HFFc6 (cell line): ENCODE results near the gene PADI3. TPM values are rescaled to one million over a fixed set of nuclear protein-coding genes. Genes with fewer than 3 reads are reported as not detected.

Source experiments
- DNase-seq: peaks from one replicate; pipeline ENCODE4 v3.0.0-alpha.2; 2018
- H3K27ac Mint-ChIP-seq: 2 replicates; pipeline ENCODE4 v1.8.0; 2020; ENCODE audit warnings: mild to moderate bottlenecking, mixed read lengths
- H3K27me3 Mint-ChIP-seq: 2 replicates; pipeline ENCODE4 v1.8.0; 2021; ENCODE audit warnings: mild to moderate bottlenecking, moderate library complexity, mixed read lengths; ENCODE audit not compliant: insufficient read depth
- H3K36me3 Mint-ChIP-seq: 2 replicates; pipeline ENCODE4 v1.8.0; 2021; ENCODE audit warnings: low read depth, mixed read lengths
- H3K4me1 Mint-ChIP-seq: 2 replicates; pipeline ENCODE4 v1.8.0; 2020; ENCODE audit warnings: low read depth, mixed read lengths
- H3K4me3 Mint-ChIP-seq: 2 replicates; pipeline ENCODE4 v1.8.0; 2020; ENCODE audit warnings: mild to moderate bottlenecking, moderate library complexity, mixed read lengths
- H3K9me3 Mint-ChIP-seq: 2 replicates; pipeline ENCODE4 v1.8.0; 2020; ENCODE audit warnings: mild to moderate bottlenecking, mixed read lengths
- total RNA-seq, 6 experiments: library from RNA; stranded (reverse); fragmentation: NEBNext Ultra II Directional; extraction: Animal tissue kit (Norgen Biotek cat#: 25700); gene quantifications; 2 replicates in 1 of 6; 3 replicates in 5 of 6; pipeline ENCODE4 v1.2.3, GENCODE V29; 2021
- TF ChIP-seq, protein P1 (sequence below): fragments of 200-600 bp; sonication (generic); IDR thresholded peaks from 2 replicates; pipeline ENCODE4 v1.5.0; 2021; ENCODE audit warnings: antibody characterized with exemption, mild to moderate bottlenecking

The PADI3 gene
- total RNA-seq, 6 experiments from 2014 or later: 0.05 to 0.14 (median 0.07) TPM; not detected in 2

DNA sequence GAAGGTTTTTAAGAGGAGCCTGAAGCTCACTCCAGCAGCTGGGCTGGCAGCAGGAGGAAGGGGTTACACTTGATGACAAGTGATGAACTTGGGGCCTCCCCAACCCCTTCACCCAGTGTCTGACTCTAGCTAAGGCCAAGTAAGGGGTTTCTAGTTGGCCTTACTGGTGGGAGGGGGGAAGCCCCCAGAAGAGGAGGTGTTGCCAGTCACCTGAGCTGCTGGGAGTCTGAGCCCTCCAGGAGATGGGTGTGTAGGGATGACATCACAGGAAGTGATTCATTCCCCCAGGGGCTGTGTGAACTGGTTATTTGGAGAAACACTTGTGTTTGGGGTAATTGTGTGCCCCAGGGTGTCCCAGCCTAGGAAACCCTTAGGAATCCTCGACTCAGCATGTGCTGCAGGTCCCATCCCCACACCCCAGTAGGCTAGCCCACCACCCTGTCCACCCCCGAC is 40.9 kb upstream of the PADI3 start:
- Mint-ChIP-seq H3K9me3 (no peaks in the 10 kb centered on the region), H3K4me1 (peaks cover 38% of the 10 kb centered on the region)

DNA sequence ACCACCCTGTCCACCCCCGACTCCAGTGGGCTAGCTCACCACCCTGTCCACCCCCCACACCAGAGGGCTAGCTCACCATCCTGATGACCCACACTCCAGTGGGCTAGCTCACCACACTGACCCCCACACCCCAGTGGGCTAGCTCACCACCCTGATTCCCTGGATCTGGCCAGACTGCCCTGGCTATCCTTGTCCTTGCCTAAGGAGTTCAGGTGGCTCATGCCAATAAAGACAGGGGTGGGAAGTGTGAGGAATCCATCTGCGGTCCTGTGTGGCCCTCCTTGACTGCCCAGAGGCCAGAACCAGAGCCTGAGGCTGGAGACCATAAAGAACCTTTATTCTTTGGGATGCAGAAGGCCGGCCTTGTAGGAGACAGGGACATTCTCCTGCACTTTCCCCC is 40.4 kb upstream of the PADI3 start:
- no peak overlapping the region for H3K4me3 Mint-ChIP-seq
- H3K27ac Mint-ChIP-seq: peak overlapping the region; percentile 67
- H3K27me3 Mint-ChIP-seq: peaks cover 2% of the 10 kb centered on the region; the same call in 1 of the 2 replicates
- H3K9me3 Mint-ChIP-seq: no peaks in the 10 kb centered on the region
- no peaks in the 10 kb centered on the region for H3K36me3 Mint-ChIP-seq
- H3K4me1 Mint-ChIP-seq: peaks cover 43% of the 10 kb centered on the region
- DNase-seq: no peak
- TF ChIP-seq, protein P1, sequence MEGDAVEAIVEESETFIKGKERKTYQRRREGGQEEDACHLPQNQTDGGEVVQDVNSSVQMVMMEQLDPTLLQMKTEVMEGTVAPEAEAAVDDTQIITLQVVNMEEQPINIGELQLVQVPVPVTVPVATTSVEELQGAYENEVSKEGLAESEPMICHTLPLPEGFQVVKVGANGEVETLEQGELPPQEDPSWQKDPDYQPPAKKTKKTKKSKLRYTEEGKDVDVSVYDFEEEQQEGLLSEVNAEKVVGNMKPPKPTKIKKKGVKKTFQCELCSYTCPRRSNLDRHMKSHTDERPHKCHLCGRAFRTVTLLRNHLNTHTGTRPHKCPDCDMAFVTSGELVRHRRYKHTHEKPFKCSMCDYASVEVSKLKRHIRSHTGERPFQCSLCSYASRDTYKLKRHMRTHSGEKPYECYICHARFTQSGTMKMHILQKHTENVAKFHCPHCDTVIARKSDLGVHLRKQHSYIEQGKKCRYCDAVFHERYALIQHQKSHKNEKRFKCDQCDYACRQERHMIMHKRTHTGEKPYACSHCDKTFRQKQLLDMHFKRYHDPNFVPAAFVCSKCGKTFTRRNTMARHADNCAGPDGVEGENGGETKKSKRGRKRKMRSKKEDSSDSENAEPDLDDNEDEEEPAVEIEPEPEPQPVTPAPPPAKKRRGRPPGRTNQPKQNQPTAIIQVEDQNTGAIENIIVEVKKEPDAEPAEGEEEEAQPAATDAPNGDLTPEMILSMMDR: no peak

More for the DNA sequence above, 40.9 kb upstream of the PADI3 start:
- H3K27ac Mint-ChIP-seq: peak overlapping the region; percentile 67
- H3K4me3 Mint-ChIP-seq: no peak overlapping the region; the same call in 1 of the 2 replicates
- TF ChIP-seq, protein P1: no peak
- H3K36me3 Mint-ChIP-seq: no peaks in the 10 kb centered on the region
- peak; percentile 76 for DNase-seq
- H3K27me3 Mint-ChIP-seq: peaks cover 4% of the 10 kb centered on the region; the same call in 1 of the 2 replicates

DNA sequence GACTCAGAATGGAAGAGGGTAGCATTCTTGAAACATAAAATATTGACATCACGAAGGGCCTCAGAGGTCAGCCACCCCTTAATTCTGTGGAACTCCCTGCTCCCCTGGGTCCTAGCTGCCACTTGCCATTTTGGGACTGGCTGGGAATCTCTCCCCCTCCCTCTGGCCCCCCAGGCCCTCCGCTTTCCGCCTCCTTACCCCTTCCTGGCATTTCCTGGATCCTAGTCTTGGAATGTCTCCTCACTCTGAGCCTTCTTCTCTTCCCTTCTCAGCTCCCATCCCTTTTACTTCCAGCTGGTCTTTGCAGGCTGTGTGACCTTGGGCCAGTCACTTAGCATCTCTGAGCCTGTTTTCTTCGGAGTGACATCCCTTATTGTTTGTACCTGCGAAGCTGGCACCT is 39.5 kb upstream of the PADI3 start:
- TF ChIP-seq, protein P1: no peak
- H3K27me3 Mint-ChIP-seq: peaks cover 2% of the 10 kb centered on the region; the same call in 1 of the 2 replicates
- H3K4me1 Mint-ChIP-seq: peaks cover 45% of the 10 kb centered on the region
- no peaks in the 10 kb centered on the region for H3K36me3 Mint-ChIP-seq
- no peak overlapping the region for H3K4me3 Mint-ChIP-seq
- DNase-seq: no peak
- no peaks in the 10 kb centered on the region for H3K9me3 Mint-ChIP-seq
- H3K27ac Mint-ChIP-seq: peak overlapping the region; percentile 53; the same call in 1 of the 2 replicates

DNA sequence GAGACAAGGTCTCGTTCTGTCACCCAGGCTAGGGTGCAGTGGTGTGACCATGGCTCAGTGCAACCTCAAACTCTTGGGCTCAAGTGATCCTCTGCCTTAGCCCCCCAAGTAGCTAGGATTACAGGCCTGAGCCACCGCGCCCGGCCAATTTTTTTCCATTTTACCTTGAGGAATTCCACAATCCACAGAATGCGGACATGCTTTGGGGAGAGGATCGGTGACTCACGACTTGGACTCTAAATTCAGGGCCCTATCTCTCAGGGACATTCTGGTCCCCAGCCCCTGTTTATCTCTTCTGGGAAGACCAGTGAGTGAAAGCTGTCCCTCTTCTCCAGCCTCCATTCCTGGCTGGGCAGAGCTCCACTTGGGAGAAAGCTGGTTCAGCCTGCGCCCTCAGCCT is 38.7 kb upstream of the PADI3 start:
- H3K4me1 Mint-ChIP-seq: peaks cover 49% of the 10 kb centered on the region
- H3K27ac Mint-ChIP-seq: no peak overlapping the region
- H3K36me3 Mint-ChIP-seq: no peaks in the 10 kb centered on the region
- H3K27me3 Mint-ChIP-seq: peaks cover 2% of the 10 kb centered on the region; the same call in 1 of the 2 replicates
- DNase-seq: no peak
- H3K9me3 Mint-ChIP-seq: no peaks in the 10 kb centered on the region
- TF ChIP-seq, protein P1: no peak
- no peak overlapping the region for H3K4me3 Mint-ChIP-seq

DNA sequence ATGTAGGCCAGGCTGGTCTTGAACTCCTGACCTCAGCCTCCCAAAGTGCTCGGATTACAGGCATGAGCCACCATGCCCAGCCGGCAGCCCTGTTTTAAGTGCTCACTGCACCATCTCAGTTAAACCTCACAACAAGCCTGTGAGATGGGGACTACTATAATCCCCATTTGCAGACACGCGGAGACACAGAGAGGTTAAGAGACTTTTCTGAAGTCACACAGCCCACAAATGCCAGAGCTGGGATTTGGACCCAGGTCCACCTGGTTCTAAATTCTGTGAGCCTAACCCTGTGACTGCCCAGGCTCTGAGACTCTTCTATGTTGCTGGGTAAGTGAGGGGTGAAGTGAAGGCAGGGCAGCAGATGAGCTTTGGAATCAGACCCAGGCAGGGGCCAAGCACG is 37.5 kb upstream of the PADI3 start:
- H3K27ac Mint-ChIP-seq: no peak overlapping the region
- no peaks in the 10 kb centered on the region for H3K9me3 Mint-ChIP-seq
- H3K27me3 Mint-ChIP-seq: peaks cover 3% of the 10 kb centered on the region
- H3K36me3 Mint-ChIP-seq: no peaks in the 10 kb centered on the region
- TF ChIP-seq, protein P1: no peak
- no peak for DNase-seq
- no peak overlapping the region for H3K4me3 Mint-ChIP-seq
- H3K4me1 Mint-ChIP-seq: peaks cover 57% of the 10 kb centered on the region

DNA sequence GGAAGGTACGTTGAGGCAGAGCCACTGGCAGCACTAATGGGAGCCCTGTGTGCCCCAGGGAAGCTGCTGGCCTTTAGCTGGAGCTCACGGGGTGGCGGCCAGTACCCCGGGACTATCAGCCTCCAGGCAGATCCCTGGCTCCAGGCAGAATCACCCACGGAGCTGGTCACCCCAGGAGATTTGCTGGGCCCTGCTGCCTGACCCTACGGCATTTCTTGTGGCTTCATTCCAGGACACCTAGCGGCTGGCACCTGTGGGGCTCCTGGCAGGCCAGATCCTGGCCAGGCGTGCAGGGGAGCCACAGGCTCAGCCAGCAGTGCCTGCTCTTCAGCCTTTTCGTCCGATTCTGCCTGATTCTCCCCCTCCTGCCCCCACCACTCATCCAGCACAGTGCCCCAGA is 36.9 kb upstream of the PADI3 start:
- no peaks in the 10 kb centered on the region for H3K36me3 Mint-ChIP-seq
- H3K27ac Mint-ChIP-seq: no peak overlapping the region
- no peaks in the 10 kb centered on the region for H3K9me3 Mint-ChIP-seq
- peaks cover 55% of the 10 kb centered on the region for H3K4me1 Mint-ChIP-seq
- H3K4me3 Mint-ChIP-seq: no peak overlapping the region
- TF ChIP-seq, protein P1: no peak
- peaks cover 4% of the 10 kb centered on the region for H3K27me3 Mint-ChIP-seq
- no peak for DNase-seq
